ENCODE data around the gene NR1H4. TPM values are rescaled to one million over a fixed set of nuclear protein-coding genes. Genes with fewer than 3 reads are reported as not detected.

Gene NR1H4
- total and polyA plus RNA-seq, 2 of the 8 experiments (the other 6 are each of a cell fraction or from before 2014, with no cell fraction given) = not detected

DNA sequence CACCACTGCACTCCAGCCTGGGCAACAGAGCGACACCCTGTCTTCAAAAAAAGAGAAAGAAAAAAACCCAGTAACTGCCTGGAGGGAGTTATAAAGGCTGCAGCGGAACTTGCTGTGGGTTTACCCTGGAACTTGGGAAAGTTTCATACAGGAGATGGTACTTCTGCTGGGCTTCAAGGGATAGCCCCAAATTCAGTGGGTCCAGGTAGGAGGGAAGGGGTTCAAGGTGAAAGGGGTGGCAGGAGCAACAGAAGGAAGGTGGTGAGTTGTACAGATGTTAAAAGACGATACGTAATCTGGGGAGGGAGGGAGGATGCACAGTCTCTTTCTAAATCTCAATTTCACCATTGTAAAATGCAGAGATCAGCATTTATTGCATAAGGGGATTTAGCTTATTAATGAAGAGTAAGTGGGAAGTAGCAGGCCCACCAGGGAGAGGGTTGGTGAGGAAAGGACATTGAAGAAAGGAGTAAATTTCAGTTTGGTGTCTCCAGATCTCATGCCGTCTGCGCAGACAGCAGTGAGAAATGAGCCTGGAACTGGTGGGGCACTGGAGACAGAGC lies 91.3 kb downstream of the NR1H4 start:
- Histone ChIP-seq H2BK12ac (ENCODE audit: low read depth, low read length) (no peak overlapping the region), H3K9me3 (ENCODE audit: insufficient read depth in 2 of 2, low read depth in 1 of 2, low read length in 1 of 2) (no peaks in the 10 kb centered on the region), H3K27ac (ENCODE audit: low read depth, low read length) (no peak overlapping the region), H3K4me3 (ENCODE audit: extremely low read depth in 1 of 4, insufficient read depth in 2 of 4, low read depth in 3 of 4, low read length in 4 of 4) (no peak overlapping the region), H2AK5ac (ENCODE audit: low read depth, low read length) (no peak overlapping the region), H3K27me3 (replicated peaks in 1 of 4; ENCODE audit: control insufficient read depth in 3 of 4, extremely low read depth in 1 of 4, insufficient read depth in 3 of 4, low read length in 3 of 4) (no peaks in the 10 kb centered on the region), H3K18ac (ENCODE audit: extremely low read depth, low read length) (no peak overlapping the region), H2BK20ac (ENCODE audit: low read length) (no peak overlapping the region), H4K91ac (replicated peaks; ENCODE audit: insufficient read length, low read length) (no peak overlapping the region), H3K4me2 (ENCODE audit: insufficient read depth in 1 of 2, low read depth in 2 of 2, low read length in 2 of 2) (no peak overlapping the region), H2BK120ac (replicated peaks; ENCODE audit: low read depth, low read length) (no peak overlapping the region), H4K5ac (ENCODE audit: insufficient read length, low read depth, low read length) (no peak overlapping the region), H3K4ac (replicated peaks; ENCODE audit: insufficient read length, low read depth, low read length) (no peak overlapping the region), H3K56ac (replicated peaks; ENCODE audit: insufficient read length, low read depth, low read length) (no peak overlapping the region), H2BK15ac (ENCODE audit: low read length) (no peak overlapping the region), H4K20me1 (replicated peaks in 1 of 2; ENCODE audit: control insufficient read depth in 1 of 2, insufficient read depth in 2 of 2, low read length in 2 of 2) (no peaks in the 10 kb centered on the region), H2BK5ac (ENCODE audit: low read depth, low read length) (no peak overlapping the region), H3K9ac (replicated peaks in 1 of 4; ENCODE audit: extremely low read depth in 1 of 4, low read depth in 3 of 4, low read length in 3 of 4) (no peak overlapping the region), H3K4me1 (replicated peaks in 1 of 4; ENCODE audit: control insufficient read depth in 3 of 4, insufficient read depth in 4 of 4, low read length in 3 of 4) (no peaks in the 10 kb centered on the region; a peak in 1 of 7 replicates), H3K79me1 (ENCODE audit: low read depth, low read length) (no peaks in the 10 kb centered on the region), H4K8ac (ENCODE audit: extremely low read depth, insufficient read depth, low read length) (no peak overlapping the region; the same call in 1 of the 2 replicates), H3K23me2 (ENCODE audit: low read depth, low read length) (no peaks in the 10 kb centered on the region; the same call in 1 of the 2 replicates), H3K79me2 (ENCODE audit: control insufficient read depth in 1 of 2, insufficient read depth in 2 of 2, low read length in 2 of 2) (no peaks in the 10 kb centered on the region), H3K23ac (ENCODE audit: insufficient read length) (no peak overlapping the region), H2AFZ (ENCODE audit: low read length) (no peak overlapping the region), H3K36me3 (ENCODE audit: control insufficient read depth in 2 of 4, insufficient read depth in 4 of 4, low read length in 3 of 4) (no peaks in the 10 kb centered on the region), H3K14ac (ENCODE audit: insufficient read length) (no peak overlapping the region)
- ChIA-PET POLR2A (ENCODE audit: partially characterized antibody) (interaction anchor here (1.1 kb wide), 1 partner anchor 9 kb away, joined by 3 read pairs; the partner anchor contains the start of gene GAS2L3), CTCF (ENCODE audit: partially characterized antibody) (interaction anchor here (3.2 kb wide), 1 partner anchor 10 kb away, joined by 14 read pairs; no protein-coding TSS in a partner anchor)
- WGBS, 2 experiments (ENCODE audit: extremely low coverage in 1 of 2, insufficient coverage in 1 of 2, insufficient read length in 1 of 2, insufficient replicate concordance in 2 of 2, low coverage in 1 of 2, low lambda C conversion rate in 2 of 2, missing lambda C conversion rate in 1 of 2) = 93% methylated on average over 6 of the region's 6 CpGs; no CpG with 5 or more reads in 1 of the 2 experiments
- FAIRE-seq (no peak), DNase-seq (ENCODE audit: low read depth in 1 of 2, low spot score in 2 of 2) (no peak)
- no peak for TF ChIP-seq CHD2 (IDR thresholded peaks at IDR 0.05; ENCODE audit: low read length)
- TF ChIP-seq TAF1 (IDR thresholded peaks at IDR 0.05; ENCODE audit: low read depth, low read length) = no peak
- no peak for TF ChIP-seq SUZ12 (IDR thresholded peaks at IDR 0.05; ENCODE audit: low read length)
- no peak for TF ChIP-seq EGR1 (IDR thresholded peaks at IDR 0.05; ENCODE audit: borderline replicate concordance, low read depth, low read length)
- TF ChIP-seq BRCA1 (IDR thresholded peaks at IDR 0.05; ENCODE audit: low read depth, low read length) = no peak
- TF ChIP-seq RFX5 (IDR thresholded peaks at IDR 0.05; ENCODE audit: borderline replicate concordance, low read depth, low read length) = no peak
- TF ChIP-seq, protein P1, sequence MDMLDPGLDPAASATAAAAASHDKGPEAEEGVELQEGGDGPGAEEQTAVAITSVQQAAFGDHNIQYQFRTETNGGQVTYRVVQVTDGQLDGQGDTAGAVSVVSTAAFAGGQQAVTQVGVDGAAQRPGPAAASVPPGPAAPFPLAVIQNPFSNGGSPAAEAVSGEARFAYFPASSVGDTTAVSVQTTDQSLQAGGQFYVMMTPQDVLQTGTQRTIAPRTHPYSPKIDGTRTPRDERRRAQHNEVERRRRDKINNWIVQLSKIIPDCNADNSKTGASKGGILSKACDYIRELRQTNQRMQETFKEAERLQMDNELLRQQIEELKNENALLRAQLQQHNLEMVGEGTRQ (IDR thresholded peaks at IDR 0.05; ENCODE audit: low read length) = no peak
- no peak for TF ChIP-seq KDM1A (IDR thresholded peaks at IDR 0.05; ENCODE audit: borderline replicate concordance, low read length)
- no peak for TF ChIP-seq RAD21 (IDR thresholded peaks at IDR 0.05 in 1 of 2, conservative IDR thresholded peaks at IDR 0.05 in 1 of 2; ENCODE audit: low read depth in 2 of 2, low read length in 2 of 2)
- no peak for TF ChIP-seq YY1 (IDR thresholded peaks at IDR 0.05; ENCODE audit: low read depth, low read length)
- TF ChIP-seq SP4 (IDR thresholded peaks at IDR 0.05; ENCODE audit: low read length) = no peak
- no peak for TF ChIP-seq SRF (IDR thresholded peaks at IDR 0.05; ENCODE audit: low read depth, low read length)

Data from H1 (cell line).